HG03442 (cell line): ENCODE results near the gene DENND2D.

Experiments
- ATAC-seq: cut with Tn5 transposase; IDR thresholded peaks from one replicate; pipeline ENCODE4 v1.9.1; 2021; ENCODE audit warnings: mild to moderate bottlenecking, moderate library complexity; ENCODE audit not compliant: unreplicated experiment

DENND2D gene, protein sequence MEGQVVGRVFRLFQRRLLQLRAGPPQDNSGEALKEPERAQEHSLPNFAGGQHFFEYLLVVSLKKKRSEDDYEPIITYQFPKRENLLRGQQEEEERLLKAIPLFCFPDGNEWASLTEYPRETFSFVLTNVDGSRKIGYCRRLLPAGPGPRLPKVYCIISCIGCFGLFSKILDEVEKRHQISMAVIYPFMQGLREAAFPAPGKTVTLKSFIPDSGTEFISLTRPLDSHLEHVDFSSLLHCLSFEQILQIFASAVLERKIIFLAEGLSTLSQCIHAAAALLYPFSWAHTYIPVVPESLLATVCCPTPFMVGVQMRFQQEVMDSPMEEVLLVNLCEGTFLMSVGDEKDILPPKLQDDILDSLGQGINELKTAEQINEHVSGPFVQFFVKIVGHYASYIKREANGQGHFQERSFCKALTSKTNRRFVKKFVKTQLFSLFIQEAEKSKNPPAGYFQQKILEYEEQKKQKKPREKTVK

GRCh38 chr1:111199881-111200801 lies at the start of gene DENND2D:
Gene DENND2D, minus strand, starts transcription at chr1:111200646. Its CDS starts 187 bp downstream, at chr1:111200459.
- no peak for ATAC-seq

DNA sequence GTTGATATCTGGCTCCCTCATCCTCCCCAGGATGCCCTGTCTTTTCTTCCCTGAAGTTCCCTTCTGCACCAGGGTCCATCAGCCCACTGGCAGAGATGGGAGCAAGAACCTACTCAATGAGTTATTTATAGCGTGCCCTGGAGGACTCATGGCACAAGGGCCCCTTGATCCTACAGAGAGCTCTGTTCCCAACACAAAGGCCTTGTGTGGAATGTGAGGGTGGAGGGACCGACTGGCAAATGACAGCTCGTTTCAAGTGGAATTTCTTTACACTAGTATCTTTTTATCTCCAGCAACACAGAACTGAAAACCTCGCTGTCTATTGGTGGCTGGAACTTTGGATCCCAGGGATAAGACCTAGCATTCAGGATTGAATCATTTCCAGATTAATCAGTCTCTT lies 49.5 kb upstream of the DENND2D start:
- no peak for ATAC-seq

DNA sequence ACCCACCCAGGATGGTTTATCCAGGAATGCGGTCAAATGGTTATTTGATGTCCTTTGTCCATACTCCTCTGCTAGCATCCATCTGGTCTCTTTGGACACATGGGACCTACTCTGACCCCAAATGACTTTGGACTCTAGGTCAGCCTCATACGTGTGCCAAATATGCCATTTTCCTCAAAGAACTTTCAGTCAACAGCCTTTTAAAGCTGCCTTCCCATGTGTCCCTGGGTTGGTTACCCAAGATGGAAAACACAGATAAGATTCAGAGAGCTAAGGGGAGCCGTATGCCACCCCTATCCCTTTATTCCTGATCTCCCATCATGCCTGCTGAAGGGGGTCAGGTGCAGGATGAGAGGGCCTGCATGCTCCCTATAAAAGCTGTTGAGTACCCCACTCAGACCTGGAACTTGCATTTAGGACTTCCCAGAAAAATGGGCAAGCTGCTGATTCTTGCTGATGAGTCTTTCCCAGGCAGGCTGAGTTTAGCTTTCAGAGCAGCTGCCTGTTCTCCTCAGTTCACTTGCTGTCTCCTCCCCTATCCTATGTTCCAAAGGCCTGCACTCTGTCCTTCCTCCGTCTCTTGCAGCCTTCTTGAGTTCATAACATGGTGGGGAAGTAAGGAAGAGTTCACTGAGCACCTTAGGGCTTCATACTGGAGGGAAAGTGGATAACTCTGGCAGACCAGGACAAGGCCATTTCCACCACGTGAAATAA lies 46.8 kb upstream of the DENND2D start:
- no peak for ATAC-seq

DNA sequence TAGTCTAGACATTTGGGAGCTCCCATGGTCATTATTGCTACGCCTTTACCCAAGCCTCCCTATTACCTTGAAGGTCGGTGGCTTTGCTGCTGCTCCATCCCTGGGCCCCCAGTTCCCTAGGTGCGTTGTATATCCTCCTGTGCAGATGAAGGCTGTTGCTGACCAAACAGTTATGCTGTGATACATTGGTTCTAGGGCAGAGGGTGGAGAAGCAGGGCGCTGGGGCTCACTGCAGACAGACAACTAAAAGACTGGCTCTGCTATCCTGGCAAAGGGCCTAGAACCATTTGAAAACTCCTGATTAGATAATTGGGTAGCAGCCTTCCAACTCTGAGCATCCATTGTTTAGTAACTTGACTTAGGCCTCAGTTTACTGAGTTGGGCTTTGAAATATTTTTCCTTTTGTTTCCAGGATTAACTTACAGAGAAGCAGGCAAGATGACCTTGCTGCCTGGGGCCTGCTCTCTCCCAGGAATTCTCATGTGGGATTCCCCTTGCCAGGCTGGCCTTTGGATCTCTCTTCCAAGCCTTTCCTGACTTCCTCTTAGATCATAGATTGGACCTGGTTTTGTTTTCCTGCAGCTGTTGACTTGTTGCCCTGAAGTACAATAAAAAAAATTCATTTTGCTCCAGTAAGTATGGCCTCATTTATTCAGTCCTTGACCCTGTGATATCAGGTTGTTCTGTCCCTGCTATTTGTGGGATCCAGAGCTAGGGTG lies 42.5 kb upstream of the DENND2D start:
- no peak for ATAC-seq

DNA sequence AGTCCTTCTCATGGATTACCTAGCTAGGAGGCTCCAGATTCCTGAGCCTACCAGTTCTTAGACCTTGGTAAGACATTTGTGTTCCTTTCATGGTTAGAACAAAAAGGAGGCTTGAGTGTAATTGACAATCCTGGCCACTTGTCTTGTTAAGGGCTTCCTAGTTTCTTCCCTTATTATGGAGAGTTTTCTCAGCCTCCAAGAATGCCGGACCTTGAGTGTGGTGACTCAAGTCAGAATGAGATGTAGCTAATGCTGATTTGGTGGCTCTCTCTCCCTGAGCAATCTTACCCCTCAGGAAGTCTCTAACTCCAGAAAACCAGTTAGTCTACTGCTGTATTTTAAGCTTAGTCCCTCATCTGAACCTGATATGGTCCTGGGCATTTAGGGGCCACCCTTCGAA lies 41.4 kb upstream of the DENND2D start:
- no peak for ATAC-seq

- ATAC-seq, result no peak
Measured at GRCh38 chr1:111238056-111238795, 37.8 kb upstream of the DENND2D start.

DNA sequence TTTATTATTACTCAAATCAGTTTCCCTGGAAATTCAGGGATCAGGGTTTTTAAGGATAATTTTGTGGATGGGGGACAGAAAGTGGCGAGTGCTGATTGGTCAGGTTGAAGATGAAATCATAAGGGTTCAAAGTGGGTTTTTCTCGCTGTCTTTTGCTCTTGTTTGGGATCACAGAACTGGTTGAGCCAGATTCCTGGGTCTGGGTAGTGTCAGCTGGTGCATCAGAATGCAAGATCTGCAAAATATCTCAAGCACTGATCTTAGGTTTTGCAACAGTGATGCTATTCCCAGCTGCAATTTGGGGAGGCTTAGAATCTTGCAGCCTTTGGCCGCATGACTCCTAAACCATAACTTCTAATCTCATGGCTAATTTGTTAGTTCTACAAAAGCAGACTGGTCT lies 36.4 kb upstream of the DENND2D start:
- ATAC-seq, result no peak

DNA sequence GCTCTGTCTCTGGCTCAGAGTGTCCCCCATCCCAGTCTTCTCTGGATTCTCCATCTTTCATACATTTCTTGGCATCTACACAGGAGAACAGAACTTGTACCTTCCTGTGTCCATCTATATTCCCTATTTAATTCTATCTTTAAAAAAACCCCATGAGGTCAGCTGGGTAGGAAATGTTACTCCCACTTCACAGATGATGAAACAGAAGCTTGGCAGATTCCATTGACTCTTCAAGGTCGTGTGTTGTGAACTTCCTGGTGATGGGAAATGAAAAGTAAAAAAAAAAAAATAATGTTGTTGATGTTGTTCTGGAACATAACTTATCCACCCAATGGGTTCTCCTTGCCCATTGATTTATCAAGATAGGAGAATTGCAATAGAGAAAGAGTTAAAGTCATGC lies 35.9 kb upstream of the DENND2D start:
- ATAC-seq, result no peak

GRCh38 chr1:111234866-111235265 lies 34.4 kb upstream of the DENND2D start:
- no peak for ATAC-seq

DNA sequence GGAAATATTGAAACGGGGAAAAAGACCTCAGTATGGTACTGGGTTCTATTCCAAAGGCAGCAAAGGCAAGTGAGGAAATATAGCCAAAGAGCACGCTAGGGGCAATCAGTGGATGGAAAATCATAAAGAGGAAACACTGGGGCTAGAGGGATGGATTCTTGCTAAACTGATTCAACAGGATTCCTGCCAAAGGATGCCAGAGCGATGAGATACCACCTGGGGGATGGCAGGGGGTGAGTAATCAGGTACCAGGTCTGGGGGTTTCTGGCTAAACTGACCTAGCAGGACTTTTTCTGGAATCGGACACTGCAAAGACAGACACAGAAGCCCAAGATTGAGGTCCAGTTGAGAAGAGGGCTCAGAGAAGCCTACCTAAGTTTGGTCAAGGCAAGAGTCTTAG lies 33.8 kb upstream of the DENND2D start:
- no peak for ATAC-seq

GRCh38 chr1:111232134-111232533 lies 31.7 kb upstream of the DENND2D start:
- ATAC-seq, result no peak

DNA sequence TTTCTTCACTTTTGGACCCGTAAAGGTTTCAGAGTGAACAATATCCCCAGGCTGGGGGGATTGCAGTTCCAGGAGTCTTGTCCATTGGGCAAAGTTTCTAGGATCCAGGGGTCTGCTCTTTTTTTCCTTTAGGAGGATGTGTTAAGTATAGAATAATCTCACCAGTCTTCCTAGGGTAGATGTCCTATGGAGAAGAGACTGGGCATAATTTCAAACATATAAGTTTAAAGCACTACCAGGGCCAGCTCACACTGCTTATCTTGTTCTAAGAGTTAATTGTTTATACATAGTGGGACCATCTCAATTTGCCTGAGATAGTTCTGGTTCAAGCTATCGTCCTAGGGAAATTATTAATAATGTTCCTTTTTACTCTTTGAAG lies 28.3 kb upstream of the DENND2D start:
- no peak for ATAC-seq

- no peak for ATAC-seq
Measured at GRCh38 chr1:111227851-111228747, 27.7 kb upstream of the DENND2D start.

GRCh38 chr1:111227434-111227833 lies 27.0 kb upstream of the DENND2D start, which contains the start of gene CHI3L2:
Gene CHI3L2, plus strand, starts transcription at chr1:111227713. Its CDS starts 17 bp downstream, at chr1:111227730.
- ATAC-seq, result no peak

DNA sequence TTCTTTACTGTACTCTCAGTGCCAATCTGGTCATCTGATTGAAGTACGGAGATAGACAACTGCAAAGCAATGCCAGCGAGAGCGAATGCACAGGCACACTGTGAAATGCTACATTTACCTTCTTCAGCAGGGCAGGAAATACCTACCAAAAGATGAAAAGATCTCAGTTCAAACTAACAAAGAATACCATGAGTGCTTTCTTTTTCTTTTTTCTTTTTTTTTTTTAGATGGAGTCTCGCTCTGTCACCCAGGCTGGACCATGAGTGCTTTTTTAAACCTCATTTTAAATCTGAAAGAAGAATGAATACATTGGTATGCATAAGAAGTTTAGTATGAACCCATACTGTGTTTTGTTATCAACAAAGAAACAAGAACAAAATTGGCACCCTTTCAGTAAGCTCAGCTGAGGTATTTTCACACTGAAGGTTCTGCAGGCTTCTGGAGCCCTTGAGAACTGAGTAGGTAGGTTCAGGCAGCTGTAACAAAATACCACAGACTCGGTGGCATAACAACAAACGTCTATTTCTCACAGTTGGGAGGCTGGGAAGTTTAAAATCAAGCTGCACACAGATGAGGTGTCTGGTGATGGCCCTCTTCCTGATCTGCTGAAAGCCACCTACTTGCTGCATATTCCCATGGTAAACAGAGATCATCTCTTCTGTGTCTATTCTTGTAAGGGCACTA lies 25.4 kb upstream of the DENND2D start:
- ATAC-seq, result no peak

DNA sequence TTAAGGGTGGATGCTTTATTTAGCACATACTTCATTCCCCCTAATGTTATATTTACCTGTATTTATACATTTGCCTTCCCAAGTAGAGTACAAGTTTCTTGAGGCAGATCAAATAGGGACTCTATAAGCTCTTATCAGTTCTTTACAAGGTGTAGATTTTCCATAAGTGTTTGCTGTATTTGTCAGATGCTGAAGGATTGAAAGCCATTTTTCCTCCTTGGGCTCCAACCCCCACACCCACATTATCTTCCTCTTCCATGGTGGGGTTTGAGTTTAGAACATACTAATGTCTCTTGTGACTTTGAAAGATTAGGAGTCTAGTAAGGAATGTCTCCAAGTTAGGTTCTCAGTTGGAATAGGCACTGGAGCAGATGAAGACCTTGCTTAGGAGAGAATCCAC lies 24.6 kb upstream of the DENND2D start:
- no peak for ATAC-seq

DNA sequence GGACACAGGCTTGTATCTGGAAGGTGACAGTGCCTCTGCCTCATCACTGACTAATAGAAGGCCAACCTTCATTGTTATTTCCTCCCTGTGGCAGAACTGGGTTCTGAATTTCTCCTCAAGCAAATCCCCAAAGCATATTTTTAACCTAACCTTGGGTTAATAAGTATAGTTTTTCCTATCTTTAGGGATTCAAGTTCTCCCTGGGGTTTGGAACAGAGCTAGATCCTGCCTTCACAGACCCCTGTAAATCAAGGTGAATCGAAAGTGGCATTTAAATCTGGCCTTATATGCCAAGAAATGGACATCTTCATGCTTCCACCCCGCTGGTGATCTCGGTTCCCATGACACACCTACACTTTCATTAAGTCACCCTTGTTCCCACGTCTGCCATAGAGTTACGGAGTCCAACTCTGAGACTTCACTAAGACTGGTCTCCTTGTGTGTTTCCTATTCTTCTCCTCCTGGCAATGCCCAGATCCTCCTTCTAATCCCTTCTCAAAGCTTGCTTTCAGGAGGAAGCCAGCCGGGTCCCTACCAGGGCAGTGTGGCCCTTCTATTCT lies 22.8 kb upstream of the DENND2D start:
- no peak for ATAC-seq
